Endothelial cell of umbilical vein (primary cell): Measurements from ENCODE around the gene BET1L. TPM values are rescaled to one million over a fixed set of nuclear protein-coding genes. Genes with fewer than 3 reads are reported as not detected.

Experiments
- BruUV-seq: library from RNA; stranded (reverse); fragments of 400-500 nt; replicated peaks from 2 replicates; lab custom pipeline; 2021; lab: Mats Ljungman, UMichigan
- CTCF ChIA-PET: fragments of 300-600, 350-600 bp; sonication (Branson Sonifier 250); formaldehyde crosslinking; loops from one replicate; lab custom pipeline; 2021; ENCODE audit warnings: antibody characterized with exemption, inconsistent platforms; lab: Charles Lee
- POLR2A ChIA-PET: fragments of 300-600, 350-600 bp; sonication (Branson Sonifier 250); formaldehyde crosslinking; loops from one replicate; lab custom pipeline; 2021; ENCODE audit warnings: antibody characterized with exemption, inconsistent platforms; lab: Charles Lee
- DNase-seq: peaks from one replicate; pipeline ENCODE4 v3.0.0-alpha.2; 2011; ENCODE audit warnings: low read depth, low spot score
- FAIRE-seq: peaks from 2 replicates; lab custom pipeline; 2011; peaks lifted over from hg19 to GRCh38; lab: Jason Lieb, UNC
- H2AFZ ChIP-seq: 2 replicates; pipeline ENCODE4 v1.6.0; 2012; ENCODE audit warnings: low read depth, low read length, control low read depth, inconsistent platforms
- H3K27ac ChIP-seq: 2 replicates; pipeline ENCODE4 v1.5.1; 2011; ENCODE audit warnings: low read depth, mild to moderate bottlenecking, control low read depth, low read length, moderate library complexity; ENCODE audit not compliant: insufficient read depth
- H3K27me3 ChIP-seq, 2 experiments: 2 replicates each; pipeline versions ENCODE4 v1.6.0 to v1.6.1; 2011; ENCODE audit warnings: low read length in 2 of 2, mixed read lengths in 1 of 2; ENCODE audit not compliant: control insufficient read depth in 2 of 2, insufficient read depth in 2 of 2
- H3K36me3 ChIP-seq, 2 experiments: 2 replicates in 1 of 2; 3 replicates in 1 of 2; pipeline ENCODE4 v1.5.1; 2011; ENCODE audit warnings: low read length in 2 of 2, mild to moderate bottlenecking in 1 of 2, moderate library complexity in 1 of 2; ENCODE audit not compliant: control insufficient read depth in 2 of 2, insufficient read depth in 2 of 2; ENCODE audit errors: extremely low read depth in 1 of 2
- H3K4me1 ChIP-seq: 3 replicates; pipeline ENCODE4 v1.5.1; 2011; ENCODE audit warnings: mild to moderate bottlenecking, low read length; ENCODE audit not compliant: control insufficient read depth, insufficient read depth; ENCODE audit errors: extremely low read depth
- H3K4me2 ChIP-seq: 2 replicates; pipeline ENCODE4 v1.6.1; 2011; ENCODE audit warnings: low read length, control low read depth, mixed read lengths; ENCODE audit not compliant: insufficient read depth
- H3K4me3 ChIP-seq, 3 experiments: fragments of 200-600 bp in 1 of 3; sonication (generic), shearing (Covaris generic) in 1 of 3; replicated peaks in 1 of 3; 2 replicates each; pipeline ENCODE4 v1.5.1; 2011 to 2016; ENCODE audit warnings: control low read depth in 3 of 3, low read length in 3 of 3, mild to moderate bottlenecking in 2 of 3, inconsistent platforms in 1 of 3, low read depth in 1 of 3, moderate library complexity in 1 of 3; ENCODE audit not compliant: insufficient read depth in 1 of 3
- H3K79me2 ChIP-seq: 2 replicates; pipeline ENCODE4 v1.6.0; 2012; ENCODE audit warnings: low read length, inconsistent platforms; ENCODE audit not compliant: control insufficient read depth, insufficient read depth
- H3K9ac ChIP-seq: replicated peaks from 2 replicates; pipeline ENCODE3; 2011; ENCODE audit warnings: low read length, control low read depth; ENCODE audit not compliant: insufficient read depth; ENCODE audit errors: extremely low read depth
- H3K9me1 ChIP-seq: replicated peaks from 3 replicates; pipeline ENCODE4 v1.6.0; 2011; ENCODE audit warnings: mild to moderate bottlenecking, low read length; ENCODE audit not compliant: control insufficient read depth, insufficient read depth; ENCODE audit errors: extremely low read depth
- H3K9me3 ChIP-seq: replicated peaks from 2 replicates; pipeline ENCODE4 v1.5.1; 2012; ENCODE audit warnings: low read length, inconsistent platforms; ENCODE audit not compliant: control insufficient read depth, insufficient read depth
- H4K20me1 ChIP-seq: replicated peaks from 2 replicates; pipeline ENCODE3; 2011; ENCODE audit warnings: mild to moderate bottlenecking, low read length; ENCODE audit not compliant: control insufficient read depth, insufficient read depth; ENCODE audit errors: extremely low read depth
- EZH2 ChIP-seq: IDR thresholded peaks from 2 replicates; pipeline ENCODE4 v1.6.1; 2012; ENCODE audit warnings: borderline replicate concordance, low read depth, mild to moderate bottlenecking, moderate library complexity, low read length, inconsistent platforms; ENCODE audit not compliant: severe bottlenecking
- FOS ChIP-seq: IDR thresholded peaks from 2 replicates; pipeline ENCODE4 v1.6.1; 2011; ENCODE audit warnings: mild to moderate bottlenecking, low read length, moderate library complexity, borderline replicate concordance; ENCODE audit not compliant: insufficient read depth
- GATA2 ChIP-seq: IDR thresholded peaks from 2 replicates; pipeline ENCODE4 v1.7.0; 2011; ENCODE audit warnings: low read depth, mild to moderate bottlenecking, moderate library complexity, mixed read lengths, low read length; ENCODE audit not compliant: insufficient read length, insufficient read depth
- JUN ChIP-seq: IDR thresholded peaks from 2 replicates; pipeline ENCODE4 v1.6.1; 2011; ENCODE audit warnings: borderline replicate concordance, low read depth; ENCODE audit not compliant: insufficient read length, insufficient read depth
- MYC ChIP-seq: IDR thresholded peaks from one replicate; pipeline ENCODE4 v1.6.1; 2011; ENCODE audit warnings: mild to moderate bottlenecking, low read depth, low read length
- POLR2A ChIP-seq: IDR thresholded peaks from 2 replicates; pipeline ENCODE4 v1.6.1; 2012; ENCODE audit warnings: low read depth, mild to moderate bottlenecking, control low read depth, low read length
- POLR2AphosphoS5 ChIP-seq: IDR thresholded peaks from 2 replicates; pipeline ENCODE4 v1.6.1; 2012; ENCODE audit warnings: low read depth, mild to moderate bottlenecking, control low read depth, low read length, moderate library complexity; ENCODE audit not compliant: insufficient read depth
- dilution Hi-C: fragments of 300-500 bp; cut with MboI; formaldehyde crosslinking; loops from one replicate; pipeline ENCODE4 v1.15.0; 2019; ENCODE audit warnings: low sequenced_read_pairs; ENCODE audit not compliant: extremely low pct_ligation_motif_present
- intact Hi-C: fragments of 100-400 bp; cut with micrococcal nuclease; formaldehyde crosslinking; loops from one replicate; pipeline ENCODE4 v1.10.0; 2022
- polyA plus RNA-seq, 4 experiments: library from polyadenylated mRNA; depleted of rRNA in 3 of 4; stranded (reverse) in 3 of 4; unstranded in 1 of 4; fragments of >200 nt; gene quantifications; 2 replicates each; pipeline versions ENCODE4 v1.2.1 to v1.2.3, GENCODE V29; 2011 to 2012; ENCODE audit warnings: missing spikeins in 1 of 4
- total RNA-seq: library from RNA; stranded (reverse); gene quantifications from 2 replicates; pipeline ENCODE4 v1.2.3, GENCODE V29; 2021
- TF ChIP-seq, protein P1 (sequence below), 2 donors: IDR thresholded peaks; 1 replicate in 1 of 2; 2 replicates in 1 of 2; pipeline ENCODE4 v1.5.1; 2011; ENCODE audit warnings: low read length in 2 of 2, mild to moderate bottlenecking in 2 of 2, moderate library complexity in 2 of 2, control low read depth in 1 of 2, inconsistent platforms in 1 of 2, low read depth in 1 of 2; ENCODE audit not compliant: insufficient read depth in 1 of 2; ENCODE audit errors: extremely low read depth in 1 of 2
- TF ChIP-seq, protein P2 (sequence below): IDR thresholded peaks from 2 replicates; pipeline ENCODE4 v1.6.1; 2011; ENCODE audit not compliant: insufficient read depth, insufficient read length

The BET1L gene
- total and polyA plus RNA-seq, 2 donors (not counting 3 experiments of a cell fraction or from before 2014, with no cell fraction given), result 31.0 to 80.0 TPM

DNA sequence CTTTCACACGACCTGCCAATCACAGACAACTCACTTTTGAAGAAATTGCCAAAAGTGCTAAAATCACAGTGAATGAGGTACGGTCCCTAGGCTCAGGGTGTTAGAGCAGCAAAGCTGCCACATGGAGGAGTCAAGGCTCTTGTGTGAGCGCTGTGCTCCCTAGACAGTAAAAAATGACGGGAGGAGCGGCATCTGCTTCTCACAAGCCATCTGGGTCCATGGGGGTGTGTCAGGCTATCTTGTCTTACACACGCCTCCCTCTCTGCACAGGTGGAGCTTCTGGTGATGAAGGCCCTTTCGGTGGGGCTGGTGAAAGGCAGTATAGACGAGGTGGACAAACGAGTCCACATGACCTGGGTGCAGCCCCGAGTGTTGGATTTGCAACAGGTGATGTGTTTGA, 44.4 kb upstream of the BET1L start:
- Histone ChIP-seq H3K9me1 (no peaks in the 10 kb centered on the region), H3K4me3 (no peak overlapping the region), H3K9ac (no peak overlapping the region), H3K4me1 (no peaks in the 10 kb centered on the region), H3K36me3 (peaks cover 18 to 40% of the 10 kb centered on the region in 2 experiments), H3K79me2 (no peaks in the 10 kb centered on the region), H3K4me2 (no peak overlapping the region), H3K27me3 (no peaks in the 10 kb centered on the region), H4K20me1 (no peaks in the 10 kb centered on the region), H3K9me3 (no peaks in the 10 kb centered on the region), H2AFZ (no peak overlapping the region), H3K27ac (no peak overlapping the region)
- no TSS peak for BruUV-seq
- FAIRE-seq (no peak), DNase-seq (no peak)
- intact Hi-C loops, result loop anchor here (2.0 to 5.0 kb wide), 2 partner anchors 105 to 196 kb away; no protein-coding TSS in a partner anchor
- dilution Hi-C loops, result no loop called here
- ChIA-PET POLR2A (no interaction called here), CTCF (interaction anchor here (0.7 to 5.0 kb wide), 18 partner anchors 10 to 199 kb away, joined by 3 to 71 read pairs (median 10); partner anchors contain the start of genes PSMD13 and PTDSS2)
- TF ChIP-seq, protein P1, sequence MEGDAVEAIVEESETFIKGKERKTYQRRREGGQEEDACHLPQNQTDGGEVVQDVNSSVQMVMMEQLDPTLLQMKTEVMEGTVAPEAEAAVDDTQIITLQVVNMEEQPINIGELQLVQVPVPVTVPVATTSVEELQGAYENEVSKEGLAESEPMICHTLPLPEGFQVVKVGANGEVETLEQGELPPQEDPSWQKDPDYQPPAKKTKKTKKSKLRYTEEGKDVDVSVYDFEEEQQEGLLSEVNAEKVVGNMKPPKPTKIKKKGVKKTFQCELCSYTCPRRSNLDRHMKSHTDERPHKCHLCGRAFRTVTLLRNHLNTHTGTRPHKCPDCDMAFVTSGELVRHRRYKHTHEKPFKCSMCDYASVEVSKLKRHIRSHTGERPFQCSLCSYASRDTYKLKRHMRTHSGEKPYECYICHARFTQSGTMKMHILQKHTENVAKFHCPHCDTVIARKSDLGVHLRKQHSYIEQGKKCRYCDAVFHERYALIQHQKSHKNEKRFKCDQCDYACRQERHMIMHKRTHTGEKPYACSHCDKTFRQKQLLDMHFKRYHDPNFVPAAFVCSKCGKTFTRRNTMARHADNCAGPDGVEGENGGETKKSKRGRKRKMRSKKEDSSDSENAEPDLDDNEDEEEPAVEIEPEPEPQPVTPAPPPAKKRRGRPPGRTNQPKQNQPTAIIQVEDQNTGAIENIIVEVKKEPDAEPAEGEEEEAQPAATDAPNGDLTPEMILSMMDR (IDR thresholded peaks at IDR 0.05; ENCODE audit: extremely low read depth in 1 of 2, insufficient read depth in 1 of 2, low read depth in 1 of 2, low read length in 2 of 2), result no peak
- TF ChIP-seq MYC (no peak), EZH2 (no peak), POLR2AphosphoS5 (no peak), FOS (no peak), GATA2 (no peak), JUN (no peak), POLR2A (no peak)
- TF ChIP-seq, protein P2, sequence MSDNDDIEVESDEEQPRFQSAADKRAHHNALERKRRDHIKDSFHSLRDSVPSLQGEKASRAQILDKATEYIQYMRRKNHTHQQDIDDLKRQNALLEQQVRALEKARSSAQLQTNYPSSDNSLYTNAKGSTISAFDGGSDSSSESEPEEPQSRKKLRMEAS, result no peak
